HepG2 (cell line): ENCODE data around the gene PDZD2. TPM values are rescaled to one million over a fixed set of nuclear protein-coding genes. Genes with fewer than 3 reads are reported as not detected.

Experiments used
- ATAC-seq: fragments of 200-7000 bp; cut with Tn5 transposase; 3 replicates; pipeline ENCODE4 v1.9.1; 2020; ENCODE audit warnings: mild to moderate bottlenecking, moderate library complexity
- BruUV-seq: library from RNA; stranded (reverse); fragments of 400-500 nt; replicated peaks from 2 replicates; lab custom pipeline; 2021; lab: Mats Ljungman, UMichigan
- CTCF ChIA-PET: fragments of 300-600 bp; formaldehyde crosslinking; extraction: SDS; loops from one replicate; lab custom pipeline; 2021; ENCODE audit warnings: low total read pairs, inconsistent platforms, low intra/inter-chr PET ratio; lab: Yijun Ruan, JAX
- POLR2A ChIA-PET: fragments of 350-600 bp; sonication (Branson Sonifier 250); formaldehyde crosslinking; loops from one replicate; lab custom pipeline; 2020; ENCODE audit warnings: antibody characterized with exemption, inconsistent platforms; lab: Yijun Ruan, JAX
- DNase-seq: peaks from one replicate; pipeline ENCODE4 v3.0.0-alpha.2; 2015; ENCODE audit warnings: low spot score
- FAIRE-seq: peaks from 3 replicates; lab custom pipeline; 2011; peaks lifted over from hg19 to GRCh38; lab: Jason Lieb, UNC
- H2AFZ ChIP-seq: one replicate; pipeline ENCODE4 v1.6.1; 2011; ENCODE audit warnings: low read length, inconsistent platforms
- H3K27ac ChIP-seq: fragments of 300-600 bp; 3 replicates; pipeline ENCODE4 v1.8.0; 2011; ENCODE audit warnings: mixed run types, mild to moderate bottlenecking, mixed read lengths, low read length, inconsistent platforms; ENCODE audit not compliant: insufficient read depth; ENCODE audit errors: extremely low read length
- H3K27me3 ChIP-seq, 2 experiments: fragments of 200-600 bp in 1 of 2; 2 replicates in 1 of 2; 3 replicates in 1 of 2; pipeline versions ENCODE4 v1.6.0 to v1.8.0; 2011; ENCODE audit warnings: low read length in 2 of 2, mild to moderate bottlenecking in 2 of 2, moderate library complexity in 2 of 2, inconsistent platforms in 1 of 2; ENCODE audit not compliant: insufficient read depth in 2 of 2, control insufficient read depth in 1 of 2
- H3K36me3 ChIP-seq, 2 experiments: fragments of 200-600 bp in 1 of 2; replicated peaks in 1 of 2; 2 replicates in 1 of 2; 3 replicates in 1 of 2; pipeline versions ENCODE4 v1.5.1 to v1.8.0; 2011; ENCODE audit warnings: low read length in 2 of 2, inconsistent platforms in 1 of 2; ENCODE audit not compliant: insufficient read depth in 2 of 2, control insufficient read depth in 1 of 2
- H3K4me1 ChIP-seq: 2 replicates; pipeline ENCODE4 v1.5.1; 2012; ENCODE audit warnings: low read length, inconsistent platforms; ENCODE audit not compliant: insufficient read depth
- H3K4me2 ChIP-seq: 2 replicates; pipeline ENCODE4 v1.6.0; 2011; ENCODE audit warnings: low read depth, low read length, inconsistent platforms
- H3K4me3 ChIP-seq, 3 experiments: fragments of 200-600 bp in 1 of 3; sonication (generic), shearing (Covaris generic) in 1 of 3; replicated peaks in 1 of 3; 2 replicates each; pipeline ENCODE4 v1.5.1; 2011 to 2016; ENCODE audit warnings: low read length in 3 of 3, inconsistent platforms in 2 of 3, low read depth in 2 of 3, mild to moderate bottlenecking in 2 of 3, control low read depth in 1 of 3, mixed read lengths in 1 of 3; ENCODE audit not compliant: insufficient read depth in 1 of 3
- H3K79me2 ChIP-seq: one replicate; pipeline ENCODE4 v1.6.1; 2011; ENCODE audit warnings: low read length, inconsistent platforms; ENCODE audit not compliant: insufficient read depth
- H3K9ac ChIP-seq: 2 replicates; pipeline ENCODE4 v1.6.0; 2011; ENCODE audit warnings: mild to moderate bottlenecking, low read depth, low read length, inconsistent platforms; ENCODE audit not compliant: insufficient read depth
- H3K9me3 ChIP-seq: 2 replicates; pipeline ENCODE4 v1.5.1; 2012; ENCODE audit warnings: mild to moderate bottlenecking, low read length
- H4K20me1 ChIP-seq: 2 replicates; pipeline ENCODE4 v1.6.0; 2011; ENCODE audit warnings: inconsistent platforms, mild to moderate bottlenecking, low read length, moderate library complexity; ENCODE audit not compliant: insufficient read depth
- ATF7 ChIP-seq, 2 experiments: fragments of 450-650 bp in 1 of 2; sonication (generic) in 1 of 2; formaldehyde crosslinking in 1 of 2; IDR thresholded peaks; 2 replicates each; pipeline versions ENCODE4 v1.4.0 to v1.6.1; 2016 to 2020; ENCODE audit warnings: antibody characterized with exemption in 1 of 2, mild to moderate bottlenecking in 1 of 2, missing genetic modification reagents in 1 of 2
- ATM ChIP-seq: fragments of 450-650 bp; IDR thresholded peaks from 2 replicates; pipeline ENCODE4 v1.7.1; 2017; ENCODE audit warnings: mild to moderate bottlenecking, borderline replicate concordance
- BCL3 ChIP-seq: sonication (generic); formaldehyde crosslinking; IDR thresholded peaks from 2 replicates; pipeline ENCODE4 v1.5.1; 2020; ENCODE audit warnings: mild to moderate bottlenecking, missing genetic modification reagents, moderate library complexity
- ELF1 ChIP-seq: sonication (generic); formaldehyde crosslinking; IDR thresholded peaks from 2 replicates; pipeline ENCODE4 v1.4.0; 2020; ENCODE audit warnings: missing genetic modification reagents
- JDP2 ChIP-seq: sonication (generic); formaldehyde crosslinking; IDR thresholded peaks from 2 replicates; pipeline ENCODE4 v1.8.1; 2022; ENCODE audit warnings: missing genetic modification reagents, borderline replicate concordance
- MAX ChIP-seq: IDR thresholded peaks from 2 replicates; pipeline ENCODE4 v1.6.1; 2012; ENCODE audit warnings: inconsistent platforms
- NCOR1 ChIP-seq: fragments of 200-600 bp; sonication (generic); IDR thresholded peaks from 2 replicates; pipeline ENCODE4 v1.7.0; 2017; ENCODE audit warnings: antibody characterized with exemption, low read length, borderline replicate concordance
- PHF5A ChIP-seq: IDR thresholded peaks from one replicate; pipeline ENCODE4 v1.6.1; 2018; ENCODE audit warnings: low read depth, missing genetic modification reagents; ENCODE audit not compliant: unreplicated experiment
- PLRG1 ChIP-seq: fragments of 450-650 bp; conservative IDR thresholded peaks from 2 replicates; pipeline ENCODE4 v1.6.1; 2016
- ZNF253 ChIP-seq: sonication (generic); formaldehyde crosslinking; IDR thresholded peaks from 2 replicates; pipeline ENCODE4 v1.8.0; 2022; ENCODE audit warnings: mild to moderate bottlenecking, missing genetic modification reagents, borderline replicate concordance
- ZNF572 ChIP-seq: sonication (generic); formaldehyde crosslinking; IDR thresholded peaks from 2 replicates; pipeline ENCODE4 v1.5.1; 2020; ENCODE audit warnings: mild to moderate bottlenecking, missing genetic modification reagents
- ZNF580 ChIP-seq: IDR thresholded peaks from 2 replicates; pipeline ENCODE4 v1.6.1; 2016; ENCODE audit warnings: low read depth, borderline replicate concordance
- ZNF646 ChIP-seq: sonication (generic); formaldehyde crosslinking; IDR thresholded peaks from 2 replicates; pipeline ENCODE4 v1.9.0; 2021; ENCODE audit warnings: mild to moderate bottlenecking, missing genetic modification reagents
- ZNF749 ChIP-seq: sonication (generic); formaldehyde crosslinking; IDR thresholded peaks from 2 replicates; pipeline ENCODE4 v1.8.0; 2022; ENCODE audit warnings: mild to moderate bottlenecking, missing genetic modification reagents, moderate library complexity, borderline replicate concordance
- ZNF75D ChIP-seq: sonication (generic); formaldehyde crosslinking; IDR thresholded peaks from 2 replicates; pipeline ENCODE4 v1.8.1; 2023; ENCODE audit warnings: missing genetic modification reagents, mild to moderate bottlenecking, borderline replicate concordance
- ZNF772 ChIP-seq: sonication (generic); formaldehyde crosslinking; IDR thresholded peaks from 2 replicates; pipeline ENCODE4 v1.5.0; 2020; ENCODE audit warnings: mild to moderate bottlenecking, missing genetic modification reagents
- WGBS: methylation state at CpG from one replicate; pipeline ENCODE4 v1.1.6; 2017; ENCODE audit warnings: low lambda C conversion rate; 5-methylcytosine and 5-hydroxymethylcytosine counted together
- in situ Hi-C: cut with HindIII; loops from 2 replicates; pipeline ENCODE4 v1.10.0; 2017; ENCODE audit warnings: low pct_unique_long_range_greater_than_20kb; ENCODE audit not compliant: extremely low pct_ligation_motif_present
- intact Hi-C: fragments of 100-400 bp; cut with micrococcal nuclease; formaldehyde crosslinking; loops from one replicate; pipeline ENCODE4 v1.10.0; 2022; ENCODE audit not compliant: unreplicated experiment
- polyA plus RNA-seq, 8 experiments: library from polyadenylated mRNA; depleted of rRNA in 3 of 8; stranded (reverse) in 7 of 8; unstranded in 1 of 8; fragments of >200 nt; fragmentation: Illumina TruSeq in 4 of 8; extraction: Trizol in 4 of 8; gene quantifications; 2 replicates each; pipeline versions ENCODE4 v1.2.1 to v1.2.3, GENCODE V29; 2011 to 2016; ENCODE audit warnings: low read depth in 4 of 8, missing spikeins in 1 of 8, mixed read lengths in 1 of 8; ENCODE audit not compliant: insufficient read depth in 1 of 8
- total RNA-seq, 5 experiments: library from RNA; depleted of rRNA; stranded (reverse); fragments of >200 nt; fragmentation: Illumina TruSeq; extraction: Trizol; gene quantifications; 2 replicates each; pipeline ENCODE4 v1.2.3, GENCODE V29; 2016; ENCODE audit warnings: low read depth in 1 of 5

Gene PDZD2
- total and polyA plus RNA-seq, 2 of the 13 experiments (the other 11 are each of a cell fraction or from before 2014, with no cell fraction given), result 0.04 TPM; not detected in 1

GRCh38 chr5:31982621-31983020, 343.7 kb downstream of the PDZD2 start:
- no peak for FAIRE-seq
- TF ChIP-seq BCL3 (CRISPR knock-in tag) (no peak), ELF1 (CRISPR knock-in tag) (no peak), ZNF572 (CRISPR knock-in tag) (no peak), ZNF646 (no peak), ZNF253 (CRISPR knock-in tag) (no peak), PHF5A (CRISPR knock-in tag) (no peak), ZNF580 (no peak), ZNF772 (CRISPR knock-in tag) (no peak), ZNF75D (no peak), PLRG1 (no peak), NCOR1 (no peak), ATM (no peak), JDP2 (CRISPR knock-in tag) (no peak), MAX (no peak), ATF7 (IDR thresholded peaks at IDR 0.05) (no peak), ATF7 (CRISPR knock-in tag; IDR thresholded peaks at IDR 0.05) (no peak), ZNF749 (CRISPR knock-in tag) (no peak)

More at GRCh38 chr5:31982621-31983020, 343.7 kb downstream of the PDZD2 start:
- no peak overlapping the region for H3K9ac ChIP-seq
- no TSS peak for BruUV-seq
- no peaks in the 10 kb centered on the region for H3K79me2 ChIP-seq
- 84% methylated on average over 2 of the region's 2 CpGs for WGBS
- H3K4me2 ChIP-seq, result no peak overlapping the region
- no peak overlapping the region for H2AFZ ChIP-seq
- no peaks in the 10 kb centered on the region for H3K9me3 ChIP-seq
- POLR2A ChIA-PET, result no interaction called here
- CTCF ChIA-PET, result no interaction called here
- H4K20me1 ChIP-seq, result no peaks in the 10 kb centered on the region
- H3K4me3 ChIP-seq, result no peak overlapping the region
- peaks cover 0 to 7% of the 10 kb centered on the region in 2 experiments; a peak in 1 of 5 replicates for H3K27me3 ChIP-seq
- H3K36me3 ChIP-seq, result no peaks in the 10 kb centered on the region
- ATAC-seq (no peak), DNase-seq (no peak)
- no peaks in the 10 kb centered on the region for H3K4me1 ChIP-seq
- in situ Hi-C loops, result no loop called here
- intact Hi-C loops, result no loop called here
- no peak overlapping the region for H3K27ac ChIP-seq
